OCI-LY1 (cell line): ENCODE data around the gene IGF2BP2.

Source experiments
- EZH2 ChIP-seq: fragments of 200-600 bp; sonication (generic), shearing (Covaris generic); IDR thresholded peaks from 2 replicates; pipeline ENCODE4 v1.8.0; 2017; ENCODE audit warnings: borderline replicate concordance, mixed run types, mild to moderate bottlenecking, antibody characterized with exemption, low read length, moderate library complexity, mixed read lengths
- TF ChIP-seq, protein P1 (sequence below): fragments of 200-600 bp; sonication (generic), shearing (Covaris generic); IDR thresholded peaks from 2 replicates; pipeline ENCODE4 v1.5.1; 2017; ENCODE audit warnings: mild to moderate bottlenecking, antibody characterized with exemption, low read length, moderate library complexity, mixed read lengths

DNA sequence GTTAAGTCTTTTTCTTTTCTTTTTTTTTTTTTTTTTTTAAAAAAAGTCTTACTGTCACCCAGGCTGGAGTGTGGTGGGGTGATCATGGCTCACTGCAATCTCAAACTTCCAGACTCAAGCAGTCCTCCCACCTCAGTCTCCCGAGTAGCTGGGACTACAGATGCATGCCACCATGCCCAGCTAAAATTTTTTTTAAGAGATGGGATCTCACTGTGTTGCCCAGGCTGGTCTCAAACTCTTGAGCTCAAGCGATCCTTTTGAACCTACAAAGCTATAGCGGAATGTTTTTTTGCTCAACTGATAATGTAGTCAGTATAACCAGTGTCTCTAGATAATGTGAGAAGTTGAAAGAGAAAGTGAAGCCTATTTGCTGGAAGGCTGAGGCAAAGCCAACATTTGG lies 3.9 kb upstream of the IGF2BP2 start:
- TF ChIP-seq, protein P1, sequence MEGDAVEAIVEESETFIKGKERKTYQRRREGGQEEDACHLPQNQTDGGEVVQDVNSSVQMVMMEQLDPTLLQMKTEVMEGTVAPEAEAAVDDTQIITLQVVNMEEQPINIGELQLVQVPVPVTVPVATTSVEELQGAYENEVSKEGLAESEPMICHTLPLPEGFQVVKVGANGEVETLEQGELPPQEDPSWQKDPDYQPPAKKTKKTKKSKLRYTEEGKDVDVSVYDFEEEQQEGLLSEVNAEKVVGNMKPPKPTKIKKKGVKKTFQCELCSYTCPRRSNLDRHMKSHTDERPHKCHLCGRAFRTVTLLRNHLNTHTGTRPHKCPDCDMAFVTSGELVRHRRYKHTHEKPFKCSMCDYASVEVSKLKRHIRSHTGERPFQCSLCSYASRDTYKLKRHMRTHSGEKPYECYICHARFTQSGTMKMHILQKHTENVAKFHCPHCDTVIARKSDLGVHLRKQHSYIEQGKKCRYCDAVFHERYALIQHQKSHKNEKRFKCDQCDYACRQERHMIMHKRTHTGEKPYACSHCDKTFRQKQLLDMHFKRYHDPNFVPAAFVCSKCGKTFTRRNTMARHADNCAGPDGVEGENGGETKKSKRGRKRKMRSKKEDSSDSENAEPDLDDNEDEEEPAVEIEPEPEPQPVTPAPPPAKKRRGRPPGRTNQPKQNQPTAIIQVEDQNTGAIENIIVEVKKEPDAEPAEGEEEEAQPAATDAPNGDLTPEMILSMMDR = no peak
- no peak for TF ChIP-seq EZH2
